SH-SY5Y (cell line): ENCODE data around the gene C14orf119.

Experiments
- GATA2 ChIP-seq: IDR thresholded peaks from 2 replicates; pipeline ENCODE4 v1.6.1; 2011; ENCODE audit warnings: mild to moderate bottlenecking, low read depth, low read length
- GATA3 ChIP-seq: IDR thresholded peaks from 2 replicates; pipeline ENCODE4 v1.6.1; 2011; ENCODE audit warnings: low read depth, mild to moderate bottlenecking, low read length, moderate library complexity

DNA sequence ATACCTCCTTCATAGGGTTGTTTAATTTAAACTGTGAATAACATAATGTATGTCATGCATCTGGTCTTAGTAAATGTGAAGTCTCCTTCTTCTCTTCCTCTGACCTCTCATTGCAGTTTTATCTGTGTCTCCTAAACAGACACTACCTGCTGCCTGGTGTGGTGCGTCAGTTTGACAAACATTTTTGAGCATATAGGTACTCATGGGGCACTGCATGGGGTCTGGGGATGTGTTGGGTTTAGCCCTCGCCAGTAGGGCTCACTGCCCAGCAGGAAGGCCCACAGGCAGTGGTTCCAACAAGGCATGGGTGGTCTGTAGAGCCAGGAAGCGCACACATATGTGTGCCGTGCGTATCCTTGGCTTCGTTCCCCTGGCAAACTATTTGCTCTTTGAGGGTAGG is 26.8 kb downstream of the C14orf119 start:
- TF ChIP-seq GATA3 (no peak), GATA2 (no peak)
